HG03457 (cell line): ENCODE measurements around the gene KIFC3.

ENCODE experiments used
- ATAC-seq: cut with Tn5 transposase; IDR thresholded peaks from one replicate; pipeline ENCODE4 v1.9.1; 2021; ENCODE audit warnings: moderate number of reproducible peaks; ENCODE audit not compliant: unreplicated experiment

The KIFC3 gene

GRCh38 chr16:57769541-57770145 lies 32.6 kb downstream of the KIFC3 start:
- ATAC-seq = no peak

DNA sequence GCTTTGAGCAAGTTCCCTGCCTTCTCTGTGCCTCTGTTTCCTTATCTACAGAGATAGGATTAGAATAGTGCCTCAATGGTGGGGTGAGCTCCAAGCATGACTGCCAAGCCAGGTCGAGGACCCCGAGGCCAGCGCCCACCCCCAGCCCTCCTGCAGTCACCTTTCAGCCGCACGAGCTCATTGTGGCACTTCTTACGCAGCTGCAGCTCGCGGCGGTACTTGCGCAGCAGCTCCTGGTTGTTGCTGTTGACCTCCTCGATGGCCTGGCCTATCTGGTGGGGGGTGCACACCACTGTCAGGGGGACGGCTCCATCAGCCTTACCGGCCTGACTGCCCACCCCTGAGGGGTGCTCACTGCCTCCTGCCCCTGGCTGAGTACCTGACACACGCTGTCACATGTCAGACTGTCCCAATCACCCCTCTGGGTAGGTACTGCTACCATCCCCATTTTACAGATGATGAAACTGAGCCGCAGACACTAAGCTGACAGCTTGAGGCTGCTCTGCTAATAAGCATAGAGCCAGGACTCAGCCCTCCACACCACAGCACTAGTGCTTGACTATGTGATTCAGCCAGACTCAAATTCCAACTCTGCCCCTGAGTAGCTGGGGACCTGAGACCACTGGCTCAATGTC lies 35.5 kb downstream of the KIFC3 start:
- no peak for ATAC-seq

GRCh38 chr16:57765160-57765728 lies 37.0 kb downstream of the KIFC3 start:
- no peak for ATAC-seq

DNA sequence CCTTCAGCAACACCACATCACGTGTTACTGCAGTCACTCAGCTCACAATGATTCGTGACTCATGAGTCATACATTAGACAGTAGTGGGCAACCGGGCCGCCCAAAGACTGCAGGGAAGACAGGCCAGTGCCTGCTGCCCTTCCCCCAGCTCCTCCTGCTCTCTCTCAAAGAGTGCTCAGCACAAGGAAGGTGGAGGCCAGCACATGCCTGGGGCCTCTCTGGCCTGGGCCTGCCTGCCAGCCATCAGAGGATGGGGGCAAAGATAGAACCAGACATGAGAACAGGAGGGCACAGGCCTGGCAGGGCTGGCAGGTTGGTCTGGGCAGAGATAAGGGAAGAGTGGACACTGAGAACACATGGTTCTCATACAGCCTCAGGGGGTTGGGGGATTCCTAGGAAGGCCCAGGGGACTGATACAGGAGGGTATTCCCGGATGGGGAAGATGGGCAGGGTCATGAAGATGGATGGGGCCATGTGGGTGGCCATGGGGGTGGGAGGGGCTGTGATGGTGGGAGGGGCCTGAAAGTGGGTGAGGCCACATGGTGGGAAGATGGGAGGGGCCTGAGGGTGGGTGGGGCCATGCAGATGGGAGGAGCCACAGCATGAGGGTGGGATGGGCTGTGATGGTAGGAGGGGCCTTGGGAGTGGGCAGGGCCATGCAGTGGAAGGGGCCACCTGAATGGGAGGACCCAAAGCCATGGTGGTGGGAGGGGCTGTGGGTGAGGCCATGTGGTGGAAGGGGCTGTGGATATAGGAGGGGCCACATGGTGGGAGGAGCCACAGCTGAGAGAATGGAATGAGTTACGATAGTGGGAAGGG lies 37.7 kb downstream of the KIFC3 start:
- ATAC-seq = no peak

- no peak for ATAC-seq
Observed at GRCh38 chr16:57764006-57764340, 38.3 kb downstream of the KIFC3 start.

GRCh38 chr16:57763285-57764005 lies 38.8 kb downstream of the KIFC3 start:
- ATAC-seq = no peak

DNA sequence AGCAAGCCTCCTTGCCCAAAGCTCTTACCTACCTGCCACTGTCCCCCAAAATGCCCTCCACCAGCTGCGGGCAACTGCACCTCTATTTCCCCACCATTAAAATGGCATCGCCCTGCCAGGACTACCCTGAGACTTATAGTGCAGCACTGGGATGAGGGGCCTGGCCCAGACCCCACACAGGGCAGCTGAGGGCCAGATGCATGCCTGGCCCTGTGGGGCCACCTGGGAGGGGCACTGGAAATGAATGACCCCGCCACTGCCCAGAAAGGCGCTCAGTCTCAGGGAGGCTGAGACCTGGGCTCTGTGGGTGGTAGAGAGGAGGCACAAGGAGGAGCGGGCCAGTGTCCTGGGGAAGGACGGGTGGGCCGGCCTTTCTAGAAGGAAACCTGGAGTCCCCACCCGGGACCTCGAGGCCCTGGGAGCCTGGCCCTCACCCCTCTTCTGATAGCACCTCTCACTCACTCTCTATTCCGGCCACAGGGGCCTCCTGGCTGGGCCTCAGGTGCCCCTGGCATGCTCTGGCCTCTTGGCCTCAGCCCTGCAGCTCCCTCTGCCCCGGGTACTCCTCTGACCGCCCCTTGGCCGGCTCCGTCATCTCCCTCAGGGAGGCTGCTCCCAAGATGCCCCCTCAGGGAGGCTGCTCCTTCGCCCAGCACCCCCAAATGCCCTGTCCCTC lies 39.8 kb downstream of the KIFC3 start:
- no peak for ATAC-seq

GRCh38 chr16:57761957-57762356 lies 40.3 kb downstream of the KIFC3 start:
- no peak for ATAC-seq

GRCh38 chr16:57761301-57761700 lies 41.0 kb downstream of the KIFC3 start:
- ATAC-seq = no peak

- no peak for ATAC-seq
Observed at GRCh38 chr16:57760357-57761160, 41.7 kb downstream of the KIFC3 start.

- no peak for ATAC-seq
Observed at GRCh38 chr16:57759541-57760356, 42.5 kb downstream of the KIFC3 start.

DNA sequence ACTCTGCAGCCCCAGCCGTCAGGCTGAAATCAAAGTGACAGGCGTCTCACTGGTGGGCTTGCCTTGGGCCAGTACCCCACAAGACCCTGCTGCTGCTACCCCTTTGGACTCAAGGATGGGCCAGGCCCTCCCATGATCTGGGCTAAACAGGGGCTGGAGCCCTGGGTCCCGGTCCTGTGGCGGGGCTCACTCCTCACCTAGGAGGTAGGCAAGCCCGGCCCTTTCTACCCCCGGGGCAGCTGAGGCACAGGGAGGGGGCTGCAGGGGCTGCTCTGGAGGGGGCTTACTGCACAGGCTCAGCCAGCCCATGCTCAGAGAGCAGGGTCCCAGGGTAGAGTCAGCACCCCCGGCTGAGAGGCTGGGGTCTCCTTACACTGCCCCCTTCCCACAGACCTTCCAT lies 43.2 kb downstream of the KIFC3 start:
- no peak for ATAC-seq

- ATAC-seq = no peak
Observed at GRCh38 chr16:57758331-57759117, 43.8 kb downstream of the KIFC3 start.

- no peak for ATAC-seq
Observed at GRCh38 chr16:57757883-57758282, 44.4 kb downstream of the KIFC3 start.

DNA sequence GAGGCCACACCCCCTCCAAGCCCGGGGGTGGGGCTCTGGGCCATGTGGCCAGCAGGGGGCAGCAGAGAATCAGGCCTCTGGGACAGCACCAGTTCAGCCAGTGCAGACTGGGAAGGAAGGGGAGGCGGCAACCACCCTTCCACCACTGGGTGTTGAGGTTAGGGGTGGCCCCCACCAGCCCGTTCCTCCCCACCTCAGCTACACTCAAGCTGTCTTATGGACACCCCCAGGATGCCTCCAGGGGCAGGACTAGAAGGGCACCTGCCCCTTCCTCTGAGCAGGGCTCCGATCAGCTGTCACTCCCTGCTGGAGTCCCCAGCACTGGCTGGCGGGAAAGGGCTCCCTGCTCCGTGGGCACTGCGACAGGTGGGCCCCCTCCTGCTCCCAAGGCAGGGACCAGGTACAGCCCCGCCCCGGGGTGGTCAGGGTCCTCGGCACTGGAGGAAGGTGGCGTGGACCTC lies 44.9 kb downstream of the KIFC3 start:
- peak; percentile 63 for ATAC-seq

GRCh38 chr16:57756424-57757325 lies 45.6 kb downstream of the KIFC3 start:
- no peak for ATAC-seq
